ENCODE results near the gene GSTT2B.

GRCh38 chr22:23997092-23997491 lies 36.1 kb upstream of the GSTT2B start:
- TF ChIP-seq CTCF (IDR thresholded peaks at IDR 0.05) = no peak
- no peak for TF ChIP-seq ZFX (IDR thresholded peaks at IDR 0.05; ENCODE audit: borderline replicate concordance)
